GM10847 (cell line): Measurements from ENCODE around the gene TNS2.

Experiments used
- POLR2A ChIP-seq: IDR thresholded peaks from 2 replicates; pipeline ENCODE4 v1.6.1; 2011; ENCODE audit not compliant: insufficient read length; ENCODE audit errors: extremely low read depth

TNS2 gene, protein sequence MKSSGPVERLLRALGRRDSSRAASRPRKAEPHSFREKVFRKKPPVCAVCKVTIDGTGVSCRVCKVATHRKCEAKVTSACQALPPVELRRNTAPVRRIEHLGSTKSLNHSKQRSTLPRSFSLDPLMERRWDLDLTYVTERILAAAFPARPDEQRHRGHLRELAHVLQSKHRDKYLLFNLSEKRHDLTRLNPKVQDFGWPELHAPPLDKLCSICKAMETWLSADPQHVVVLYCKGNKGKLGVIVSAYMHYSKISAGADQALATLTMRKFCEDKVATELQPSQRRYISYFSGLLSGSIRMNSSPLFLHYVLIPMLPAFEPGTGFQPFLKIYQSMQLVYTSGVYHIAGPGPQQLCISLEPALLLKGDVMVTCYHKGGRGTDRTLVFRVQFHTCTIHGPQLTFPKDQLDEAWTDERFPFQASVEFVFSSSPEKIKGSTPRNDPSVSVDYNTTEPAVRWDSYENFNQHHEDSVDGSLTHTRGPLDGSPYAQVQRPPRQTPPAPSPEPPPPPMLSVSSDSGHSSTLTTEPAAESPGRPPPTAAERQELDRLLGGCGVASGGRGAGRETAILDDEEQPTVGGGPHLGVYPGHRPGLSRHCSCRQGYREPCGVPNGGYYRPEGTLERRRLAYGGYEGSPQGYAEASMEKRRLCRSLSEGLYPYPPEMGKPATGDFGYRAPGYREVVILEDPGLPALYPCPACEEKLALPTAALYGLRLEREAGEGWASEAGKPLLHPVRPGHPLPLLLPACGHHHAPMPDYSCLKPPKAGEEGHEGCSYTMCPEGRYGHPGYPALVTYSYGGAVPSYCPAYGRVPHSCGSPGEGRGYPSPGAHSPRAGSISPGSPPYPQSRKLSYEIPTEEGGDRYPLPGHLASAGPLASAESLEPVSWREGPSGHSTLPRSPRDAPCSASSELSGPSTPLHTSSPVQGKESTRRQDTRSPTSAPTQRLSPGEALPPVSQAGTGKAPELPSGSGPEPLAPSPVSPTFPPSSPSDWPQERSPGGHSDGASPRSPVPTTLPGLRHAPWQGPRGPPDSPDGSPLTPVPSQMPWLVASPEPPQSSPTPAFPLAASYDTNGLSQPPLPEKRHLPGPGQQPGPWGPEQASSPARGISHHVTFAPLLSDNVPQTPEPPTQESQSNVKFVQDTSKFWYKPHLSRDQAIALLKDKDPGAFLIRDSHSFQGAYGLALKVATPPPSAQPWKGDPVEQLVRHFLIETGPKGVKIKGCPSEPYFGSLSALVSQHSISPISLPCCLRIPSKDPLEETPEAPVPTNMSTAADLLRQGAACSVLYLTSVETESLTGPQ (N-terminal part only)

DNA sequence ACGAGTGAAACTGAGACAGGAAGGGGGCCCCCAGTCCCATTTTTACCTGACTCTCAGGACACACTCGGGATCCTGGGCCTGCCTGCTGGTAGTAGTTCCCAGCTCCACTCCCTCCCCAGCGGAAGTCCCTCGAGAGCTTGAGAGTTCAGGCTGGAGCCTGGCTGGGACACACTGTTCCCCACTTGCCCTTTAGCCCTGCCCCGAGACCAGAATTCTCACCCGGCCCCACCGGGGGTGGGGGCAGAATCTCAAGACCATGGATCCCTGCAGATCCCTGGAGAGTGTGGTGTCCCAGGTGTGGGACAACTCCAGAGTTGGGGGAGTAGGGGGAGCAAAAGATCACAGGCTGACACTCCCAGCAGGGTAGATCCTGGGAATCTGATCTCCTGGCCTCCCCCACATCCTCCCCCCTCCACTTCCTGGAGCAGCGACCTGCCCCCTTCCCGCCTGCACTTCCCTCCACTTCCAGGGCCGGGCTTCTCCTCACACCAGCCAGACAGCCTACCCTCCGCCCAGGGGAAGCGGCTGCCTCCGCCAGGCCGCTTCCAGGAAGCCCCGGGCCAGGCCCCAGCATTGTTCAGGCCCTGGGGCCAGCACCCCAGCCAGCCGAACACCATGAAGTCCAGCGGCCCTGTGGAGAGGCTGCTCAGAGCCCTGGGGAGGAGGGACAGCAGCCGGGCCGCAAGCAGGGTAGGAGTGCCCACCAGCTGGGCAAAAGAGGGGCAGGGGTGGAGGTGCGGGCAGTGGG lies at the start of gene TNS2:
Gene TNS2 (plus strand): TSS at position 495 of the 748 bp plus-strand sequence. CDS start 121 bp downstream, at position 616.
- no peak for TF ChIP-seq POLR2A

DNA sequence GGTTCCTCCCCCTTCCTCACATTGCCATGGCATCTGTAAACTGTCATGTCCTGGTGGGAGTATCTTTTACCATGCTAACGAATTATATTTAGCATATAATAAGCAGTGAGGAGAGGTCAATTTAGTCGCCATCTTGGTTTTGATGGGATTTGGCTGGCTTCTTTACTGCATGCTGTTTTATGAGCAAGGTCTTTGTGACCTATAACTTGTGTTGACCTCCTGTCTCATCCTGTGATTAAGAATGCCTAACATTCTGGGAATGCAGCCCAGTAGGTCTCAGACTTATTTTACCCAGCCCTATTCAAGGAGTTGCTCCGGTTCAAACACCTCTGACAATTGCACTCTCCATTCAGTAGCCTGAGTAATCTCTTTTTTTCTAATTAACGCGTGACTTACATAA lies 45.7 kb upstream of the TNS2 start:
- no peak for TF ChIP-seq POLR2A

DNA sequence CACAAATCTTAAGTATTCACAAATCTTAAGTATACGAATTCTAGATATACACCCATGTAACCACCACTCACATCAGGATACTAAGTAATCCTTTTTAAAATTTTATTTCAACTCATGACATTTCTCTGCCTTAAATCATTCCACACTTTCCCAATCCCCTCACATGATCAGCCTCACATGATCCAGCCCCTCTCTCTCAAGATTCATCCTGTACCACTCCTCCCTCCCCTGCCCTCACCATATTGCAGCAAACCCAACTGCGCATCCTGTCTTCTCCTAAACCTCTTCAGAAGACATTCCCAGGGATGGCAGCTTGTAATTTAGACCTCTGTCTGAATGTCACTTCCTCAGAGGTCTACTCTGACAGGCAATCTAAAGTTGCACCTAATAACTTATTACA lies 45.3 kb upstream of the TNS2 start:
- TF ChIP-seq POLR2A = no peak

DNA sequence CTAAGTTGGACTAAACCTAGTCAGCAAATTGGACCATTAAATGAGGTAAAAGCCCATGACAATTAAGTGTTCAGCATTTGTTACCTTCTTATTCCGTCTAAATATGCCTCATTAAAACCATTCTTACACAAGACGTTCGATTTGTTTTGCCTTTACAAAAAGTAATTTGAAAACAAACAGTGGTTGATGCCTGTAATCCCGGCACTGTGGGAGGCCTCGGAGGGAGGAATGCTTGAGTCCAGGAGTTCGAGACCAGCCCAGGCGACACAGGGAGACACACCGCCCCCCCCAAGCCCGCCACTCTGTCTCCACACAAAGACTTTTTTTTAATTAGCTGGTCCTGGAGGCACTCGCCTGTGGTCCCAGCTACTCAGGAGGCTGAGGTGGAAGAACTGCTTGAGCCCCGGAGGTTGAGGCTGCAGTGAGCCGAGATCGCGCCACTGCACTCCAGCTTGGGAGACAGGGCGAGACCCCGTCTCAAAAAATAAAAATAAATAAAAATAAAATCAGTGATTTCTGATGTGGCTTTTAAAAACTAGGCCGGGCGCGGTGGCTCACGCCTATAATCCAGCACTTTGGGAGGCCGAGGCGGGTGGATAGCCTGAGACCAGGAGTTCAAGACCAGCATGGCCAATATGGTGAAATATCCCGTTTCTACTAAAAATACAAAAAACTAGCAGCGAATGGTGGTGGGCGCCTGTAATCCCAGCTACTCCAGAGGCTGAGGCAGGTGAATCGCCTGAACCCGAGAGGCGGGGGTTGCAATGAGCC lies 44.5 kb upstream of the TNS2 start:
- no peak for TF ChIP-seq POLR2A

DNA sequence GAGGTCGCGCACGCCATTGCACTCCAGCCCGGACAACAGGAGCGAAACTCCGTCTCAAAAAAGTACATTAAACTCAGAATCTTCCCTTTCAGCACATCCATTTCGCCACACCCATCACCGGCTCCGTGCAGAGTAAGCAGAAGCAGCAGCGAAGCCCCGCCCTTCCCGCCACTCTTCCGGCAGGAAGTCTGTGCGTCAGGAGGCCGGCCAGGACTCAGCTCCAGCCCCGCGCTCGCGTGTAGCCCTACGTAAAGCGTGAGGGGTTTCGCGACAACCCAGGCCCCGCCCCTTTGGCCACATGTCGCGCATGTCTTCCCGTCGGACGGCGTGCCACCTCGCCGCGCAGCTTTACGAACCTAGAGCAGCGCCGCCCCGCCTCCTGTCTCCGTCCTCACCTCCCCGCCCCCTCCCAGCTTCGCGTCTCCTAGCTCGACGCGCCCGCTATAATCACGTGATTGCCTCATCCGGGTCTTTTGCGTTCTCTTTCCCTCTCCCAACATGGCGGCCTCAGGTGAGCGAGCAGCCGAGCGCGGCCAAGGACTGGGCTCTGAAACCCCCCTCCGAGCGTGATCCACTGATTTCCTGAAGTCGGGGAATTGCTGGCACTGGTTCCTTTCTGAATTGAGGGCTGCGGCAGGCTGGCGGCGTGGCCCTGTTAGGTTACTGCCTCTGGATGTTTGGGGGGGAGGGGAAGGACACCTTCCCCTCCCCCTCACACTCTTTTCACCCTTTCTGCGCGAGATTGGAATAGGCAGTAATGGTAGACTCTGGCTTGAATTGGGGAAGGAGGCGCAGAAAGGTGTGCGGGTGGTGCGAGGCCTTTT lies 43.7 kb upstream of the TNS2 start, which contains the start of gene EIF4B:
Gene EIF4B (plus strand): TSS at position 471 of the 824 bp plus-strand sequence. CDS start 28 bp downstream, at position 499.
- TF ChIP-seq POLR2A = peak; percentile 39

DNA sequence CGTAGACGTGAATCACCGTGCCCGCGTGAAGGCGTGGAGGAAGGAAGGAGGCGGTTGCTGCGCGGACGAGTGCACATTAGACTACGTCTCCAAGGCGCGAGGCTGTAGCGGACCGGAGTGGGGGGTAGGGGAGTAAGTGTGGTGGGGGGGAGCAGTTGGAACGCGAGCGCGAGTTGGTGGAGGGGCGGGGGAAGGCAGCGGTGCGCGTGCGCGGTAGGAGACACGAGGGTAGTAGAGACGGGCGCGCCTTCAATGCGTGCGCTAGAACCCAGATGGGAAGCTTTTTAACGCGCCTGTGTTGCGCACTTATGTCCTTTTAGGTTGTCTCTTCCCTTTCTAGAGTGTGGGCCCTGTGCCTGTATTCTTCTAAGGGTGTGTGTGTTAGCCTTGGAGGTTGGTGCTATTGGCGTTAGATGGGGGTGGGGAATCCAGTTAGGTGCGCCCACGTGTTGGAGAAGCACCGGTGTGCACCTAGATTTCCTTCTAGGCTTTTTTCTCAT lies 43.0 kb upstream of the TNS2 start:
- TF ChIP-seq POLR2A = no peak

DNA sequence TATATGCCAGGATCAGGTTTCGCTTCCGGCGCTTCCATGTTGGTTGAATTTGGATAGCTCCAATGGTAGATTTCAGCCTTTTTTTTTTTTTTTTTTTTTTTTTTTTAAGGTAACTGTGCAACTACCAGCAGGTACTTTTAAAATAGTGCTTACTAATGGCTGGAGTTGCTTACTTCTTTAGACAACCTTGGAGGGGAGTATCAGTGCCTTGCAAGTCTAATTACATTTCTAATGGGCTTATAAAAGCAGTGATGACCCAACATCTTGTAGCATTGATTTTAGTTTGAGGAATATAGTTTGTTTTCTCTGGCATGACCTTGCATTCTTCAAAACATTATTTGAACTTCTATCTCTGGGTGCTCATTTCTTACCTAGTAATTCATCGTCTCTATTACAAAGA lies 42.5 kb upstream of the TNS2 start:
- TF ChIP-seq POLR2A = no peak

DNA sequence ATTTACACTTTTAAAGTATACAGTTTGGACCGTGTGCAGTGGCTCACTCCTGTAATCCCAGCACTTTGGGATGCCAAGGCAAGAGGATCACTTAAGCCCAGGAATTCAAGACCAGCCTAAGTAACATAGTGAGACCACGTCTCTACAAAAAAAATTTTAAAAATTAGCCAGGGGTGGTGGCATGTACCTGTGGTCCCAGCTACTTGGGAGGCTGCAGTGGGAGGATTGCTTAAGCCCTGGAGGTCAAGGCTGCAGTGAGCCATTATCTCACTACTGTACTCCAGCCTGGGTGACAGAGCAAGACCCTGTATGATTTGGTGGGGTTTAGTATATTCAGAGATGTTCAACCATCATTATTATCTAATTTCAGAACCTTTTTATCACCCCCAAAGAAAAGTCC lies 38.9 kb upstream of the TNS2 start:
- TF ChIP-seq POLR2A = no peak

DNA sequence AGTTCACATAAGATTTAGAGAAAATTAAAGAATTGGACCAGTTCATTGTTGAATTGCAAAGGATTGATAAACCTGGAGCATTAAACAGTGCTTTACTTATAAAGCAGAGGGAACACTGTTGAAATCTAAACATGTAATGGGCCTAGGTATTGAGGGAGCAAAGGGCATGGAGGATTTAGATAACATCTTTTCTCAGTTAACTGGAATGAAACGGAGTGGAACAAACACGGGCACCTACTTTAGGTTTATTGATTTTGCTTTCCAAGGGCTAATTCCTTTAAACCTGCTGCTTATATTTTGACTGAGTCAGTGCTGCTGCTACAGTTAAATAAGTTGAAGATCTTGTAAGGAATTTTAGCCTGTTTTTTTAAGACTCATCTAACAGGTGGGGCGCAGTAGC lies 38.0 kb upstream of the TNS2 start:
- no peak for TF ChIP-seq POLR2A

DNA sequence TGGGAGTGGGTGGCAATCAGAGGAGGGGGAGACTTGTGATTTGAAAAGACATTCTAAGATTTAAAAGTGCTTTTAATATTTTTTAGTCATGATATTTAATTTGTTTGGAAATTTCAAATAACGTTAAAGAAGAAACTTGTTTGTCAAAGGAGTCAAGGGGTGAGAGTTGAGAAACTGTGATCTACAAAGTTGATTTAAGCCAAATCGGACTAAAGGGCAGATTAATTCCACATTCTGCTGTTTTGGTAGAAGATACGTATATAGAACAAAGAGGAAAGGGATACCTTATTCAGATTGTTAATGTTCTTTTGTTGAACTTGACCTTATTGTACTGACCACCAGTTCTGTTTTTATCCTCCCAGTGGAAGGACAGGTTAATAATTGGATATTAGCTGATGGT lies 36.9 kb upstream of the TNS2 start:
- no peak for TF ChIP-seq POLR2A

DNA sequence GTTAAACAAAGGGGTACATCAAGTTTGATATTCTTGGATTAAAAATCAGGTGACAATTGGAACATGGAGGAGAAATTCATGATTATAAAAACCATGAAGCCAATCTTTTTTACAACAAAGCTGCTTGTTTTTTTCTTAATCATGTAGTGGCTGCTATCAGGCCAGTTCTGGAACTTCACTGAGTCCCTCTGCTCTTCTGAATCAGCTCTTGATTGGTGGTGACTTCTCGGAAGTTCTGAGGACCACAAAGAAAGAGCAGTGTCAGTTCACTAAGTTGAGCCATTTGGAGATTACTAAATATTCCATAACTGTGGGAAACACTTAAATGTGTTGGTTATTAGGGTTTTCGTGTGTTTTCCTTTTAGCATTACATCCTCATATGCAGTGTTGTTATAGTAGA lies 35.2 kb upstream of the TNS2 start:
- no peak for TF ChIP-seq POLR2A

DNA sequence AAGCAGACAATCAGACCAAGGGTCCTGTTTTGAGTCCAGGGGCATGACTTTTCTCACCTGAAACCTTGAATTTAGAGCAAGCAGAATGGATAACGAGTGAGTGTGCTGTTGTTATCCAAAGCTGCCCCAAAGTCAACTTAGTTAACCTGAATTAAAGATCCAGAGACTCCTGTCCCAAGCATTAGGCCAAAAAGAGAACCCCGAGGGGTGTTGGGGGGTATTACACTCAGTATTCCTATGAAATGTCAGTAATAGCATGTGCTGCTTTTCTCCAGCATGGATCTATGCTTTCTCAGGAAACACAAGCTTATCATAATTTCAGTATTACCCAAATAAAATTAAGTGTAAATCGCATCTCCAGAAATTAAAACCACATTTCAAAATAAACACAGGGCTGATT lies 24.6 kb upstream of the TNS2 start:
- TF ChIP-seq POLR2A = no peak

DNA sequence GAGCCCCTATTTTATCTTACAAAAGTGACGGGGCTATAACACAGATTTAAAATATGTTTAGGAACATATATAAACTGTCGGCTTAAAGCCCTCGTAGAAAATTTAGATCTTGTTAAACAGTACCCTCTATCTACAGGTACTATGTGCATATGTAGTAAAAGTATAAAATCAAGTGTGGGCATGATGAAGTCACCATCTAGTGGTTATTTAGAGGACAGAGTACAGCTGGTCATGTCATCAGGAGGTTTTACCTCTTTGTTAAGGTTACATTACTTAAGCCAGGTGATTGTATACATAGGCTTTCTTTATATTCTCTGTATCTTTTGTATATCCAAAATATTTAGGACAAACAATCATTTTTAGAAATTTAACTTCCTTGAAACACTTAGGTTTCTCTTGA lies 18.2 kb upstream of the TNS2 start:
- no peak for TF ChIP-seq POLR2A

DNA sequence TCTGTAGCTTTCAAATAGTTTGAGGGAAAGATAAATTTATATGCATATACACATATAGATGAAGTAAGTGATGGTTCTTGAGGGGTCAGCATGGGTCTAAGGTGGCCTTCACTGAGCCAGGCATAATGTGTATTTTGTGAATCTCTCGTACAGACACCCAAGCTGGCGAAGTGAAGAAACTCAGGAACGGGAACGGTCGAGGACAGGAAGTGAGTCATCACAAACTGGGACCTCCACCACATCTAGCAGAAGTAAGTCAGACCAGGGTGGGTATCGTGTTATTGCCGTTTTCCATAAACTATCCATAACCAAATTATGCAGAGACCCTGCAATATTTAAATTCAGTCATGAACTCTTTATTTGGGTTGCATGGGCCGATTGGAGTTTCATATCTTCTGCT lies 15.4 kb upstream of the TNS2 start:
- no peak for TF ChIP-seq POLR2A
